Effector memory CD4-positive, alpha-beta T cell (primary cell): Measurements from ENCODE around the gene FCRL6.

ENCODE experiments used
- DNase-seq, 3 donors: peaks; one replicate each; pipeline ENCODE4 v3.0.0-alpha.2; 2020
- H3K27ac ChIP-seq: 2 replicates; pipeline ENCODE4 v1.7.0; 2013; ENCODE audit warnings: mild to moderate bottlenecking, low read length, moderate library complexity; ENCODE audit not compliant: insufficient read depth, poor library complexity, severe bottlenecking
- H3K27me3 ChIP-seq: replicated peaks from 2 replicates; pipeline ENCODE4 v1.7.0; 2013; ENCODE audit warnings: mild to moderate bottlenecking, low read length; ENCODE audit not compliant: insufficient read depth, control insufficient read depth, poor library complexity, severe bottlenecking
- H3K36me3 ChIP-seq: 2 replicates; pipeline ENCODE4 v1.7.0; 2013; ENCODE audit warnings: mild to moderate bottlenecking, low read length, moderate library complexity; ENCODE audit not compliant: control insufficient read depth, insufficient read depth
- H3K4me1 ChIP-seq: 2 replicates; pipeline ENCODE4 v1.7.0; 2013; ENCODE audit warnings: low read length, mild to moderate bottlenecking; ENCODE audit not compliant: control insufficient read depth, insufficient read depth, poor library complexity, severe bottlenecking
- H3K4me3 ChIP-seq: 2 replicates; pipeline ENCODE4 v1.7.0; 2013; ENCODE audit warnings: low read length, low read depth, mild to moderate bottlenecking; ENCODE audit not compliant: insufficient read depth, poor library complexity, severe bottlenecking
- H3K9me3 ChIP-seq: 2 replicates; pipeline ENCODE4 v1.7.0; 2013; ENCODE audit warnings: mild to moderate bottlenecking, low read length, moderate library complexity; ENCODE audit not compliant: control insufficient read depth

The FCRL6 gene

GRCh38 chr1:159825564-159825963 lies 23.4 kb downstream of the FCRL6 start:
- H3K36me3 ChIP-seq, result no peaks in the 10 kb centered on the region
- H3K4me3 ChIP-seq, result no peak overlapping the region
- no peak overlapping the region for H3K27ac ChIP-seq
- no peak for DNase-seq
- H3K4me1 ChIP-seq, result peaks cover 12% of the 10 kb centered on the region
- no peaks in the 10 kb centered on the region for H3K27me3 ChIP-seq
- no peaks in the 10 kb centered on the region for H3K9me3 ChIP-seq

DNA sequence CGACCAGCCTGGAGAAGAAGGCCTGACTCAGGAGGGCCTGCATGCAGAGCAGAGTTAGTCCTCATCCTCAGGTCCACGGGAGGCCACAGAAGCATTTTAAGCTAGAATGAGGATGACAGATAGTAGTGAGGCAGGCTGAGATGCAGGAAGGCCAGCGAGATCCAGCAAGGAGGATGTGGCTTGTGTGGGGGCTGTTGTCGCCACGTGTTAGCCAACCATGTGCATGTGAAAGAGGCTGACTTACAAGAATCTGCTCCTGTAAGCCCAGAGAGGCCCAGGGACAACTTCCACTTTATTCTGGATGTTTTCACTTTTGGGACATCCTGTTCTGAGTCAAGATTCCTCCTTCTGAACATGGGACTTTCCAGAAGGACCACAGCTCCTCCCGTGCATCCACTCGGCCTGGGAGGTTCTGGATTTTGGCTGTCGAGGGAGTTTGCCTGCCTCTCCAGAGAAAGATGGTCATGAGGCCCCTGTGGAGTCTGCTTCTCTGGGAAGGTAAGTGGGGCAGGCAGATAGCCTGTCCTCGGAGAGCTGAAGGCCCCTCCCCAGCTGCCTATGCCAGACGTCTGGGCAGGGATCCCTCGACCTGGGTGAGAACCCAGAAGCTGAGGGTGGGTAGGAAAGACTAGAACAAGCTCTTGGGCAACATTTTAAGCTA lies 24.4 kb downstream of the FCRL6 start, which contains the start of gene SLAMF8:
SLAMF8 (plus strand) TSS at position 433 of the 661 bp plus-strand sequence; CDS start at position 459, 26 bp downstream.
- H3K27ac ChIP-seq, result no peak within 1 kb of the TSS
- H3K4me1 ChIP-seq, result peaks cover 12% of the 10 kb centered on the region
- no peak within 1 kb of the TSS for H3K4me3 ChIP-seq

DNA sequence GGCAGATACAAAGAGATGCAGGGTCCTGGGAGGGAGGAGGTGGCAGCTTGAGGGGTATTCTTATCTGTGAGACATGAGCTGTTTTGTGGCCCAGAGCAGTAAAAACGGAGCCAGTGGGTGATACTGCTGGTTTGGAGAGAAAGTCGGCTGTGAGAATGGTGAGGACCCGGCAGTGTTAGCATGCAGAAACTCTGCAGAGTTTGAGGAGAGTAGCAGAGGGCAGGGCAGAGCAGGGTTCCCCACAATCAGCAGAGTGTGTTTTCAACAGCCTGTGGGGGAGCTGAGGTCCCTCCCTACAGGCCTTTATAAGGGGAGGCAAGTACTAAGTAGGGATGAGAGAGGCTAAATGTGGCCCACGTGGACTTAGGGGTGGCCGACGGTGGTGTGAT lies 24.9 kb downstream of the FCRL6 start:
- no peak for DNase-seq
- Histone ChIP-seq H3K36me3 (no peaks in the 10 kb centered on the region), H3K27ac (no peak overlapping the region), H3K4me3 (no peak overlapping the region), H3K27me3 (no peaks in the 10 kb centered on the region), H3K9me3 (no peaks in the 10 kb centered on the region), H3K4me1 (peaks cover 12% of the 10 kb centered on the region)

More for the DNA sequence above, 24.4 kb downstream of the FCRL6 start, which contains the start of gene SLAMF8:
- peak in 2 of 3 donors; percentile 10 to 22 for DNase-seq
- no peaks in the 10 kb centered on the region for H3K9me3 ChIP-seq
- H3K36me3 ChIP-seq, result no peaks in the 10 kb centered on the region
- H3K27me3 ChIP-seq, result no peaks in the 10 kb centered on the region

DNA sequence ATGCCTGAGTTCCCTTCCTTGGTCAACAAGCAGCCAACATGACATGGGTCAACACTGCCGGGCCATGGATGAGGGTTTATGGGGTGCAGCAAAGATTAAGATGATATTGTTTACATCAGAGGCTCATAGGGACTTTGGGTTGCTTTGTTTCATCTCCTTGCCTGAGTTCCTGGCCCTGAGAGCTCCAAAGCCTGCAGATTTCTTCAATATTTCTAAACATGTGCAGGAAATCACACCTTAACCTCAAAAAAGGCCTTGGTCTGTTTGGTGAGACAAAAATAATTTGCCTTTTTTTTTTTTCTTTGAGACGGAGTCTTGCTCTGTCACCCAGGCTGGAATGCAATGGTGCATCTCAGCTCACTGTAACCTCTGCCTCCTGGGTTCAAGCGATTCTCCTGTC lies 25.4 kb downstream of the FCRL6 start:
- peaks cover 12% of the 10 kb centered on the region for H3K4me1 ChIP-seq
- H3K27me3 ChIP-seq, result no peaks in the 10 kb centered on the region
- H3K4me3 ChIP-seq, result no peak overlapping the region
- no peak for DNase-seq
- H3K27ac ChIP-seq, result no peak overlapping the region
- no peaks in the 10 kb centered on the region for H3K36me3 ChIP-seq
- H3K9me3 ChIP-seq, result no peaks in the 10 kb centered on the region

GRCh38 chr1:159828176-159828575 lies 26.0 kb downstream of the FCRL6 start:
- no peaks in the 10 kb centered on the region for H3K27me3 ChIP-seq
- H3K4me3 ChIP-seq, result no peak overlapping the region
- no peaks in the 10 kb centered on the region for H3K36me3 ChIP-seq
- H3K4me1 ChIP-seq, result peaks cover 12% of the 10 kb centered on the region
- no peaks in the 10 kb centered on the region for H3K9me3 ChIP-seq
- no peak for DNase-seq
- H3K27ac ChIP-seq, result no peak overlapping the region

DNA sequence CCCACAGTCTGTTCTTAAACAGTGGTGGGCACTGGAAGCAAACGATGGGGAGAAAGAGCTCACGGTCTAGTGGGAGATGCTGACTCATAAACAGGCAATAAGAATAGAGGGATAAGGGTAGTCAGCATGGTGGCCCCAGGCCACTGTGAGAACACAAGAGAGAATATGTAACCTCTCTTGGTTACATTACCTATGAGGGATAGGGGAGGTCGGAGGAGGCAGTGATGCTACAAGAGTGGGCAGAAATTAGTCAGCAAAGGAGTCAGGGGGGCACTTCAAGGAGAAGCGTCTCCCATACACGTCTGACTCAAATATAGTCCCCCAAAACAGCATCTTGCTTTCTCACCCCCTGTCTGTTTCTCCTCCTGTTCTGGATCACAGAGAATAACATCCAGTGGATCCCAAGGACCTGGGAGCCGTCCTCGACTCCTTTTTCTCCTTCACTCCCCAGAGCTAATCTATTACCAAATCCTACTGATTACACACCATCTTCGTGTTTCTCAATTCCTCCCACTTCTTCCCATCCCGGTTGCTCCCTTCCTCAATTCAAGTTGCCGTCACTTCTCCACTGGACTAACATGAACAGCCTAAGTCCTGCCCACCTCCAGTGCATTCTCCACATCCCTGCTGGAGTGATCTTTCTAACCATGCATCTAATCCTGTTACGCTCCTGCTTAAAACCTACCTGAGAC lies 26.6 kb downstream of the FCRL6 start:
- peaks cover 12% of the 10 kb centered on the region for H3K4me1 ChIP-seq
- no peaks in the 10 kb centered on the region for H3K9me3 ChIP-seq
- H3K4me3 ChIP-seq, result no peak overlapping the region
- no peaks in the 10 kb centered on the region for H3K36me3 ChIP-seq
- no peak for DNase-seq
- H3K27ac ChIP-seq, result no peak overlapping the region
- H3K27me3 ChIP-seq, result no peaks in the 10 kb centered on the region

DNA sequence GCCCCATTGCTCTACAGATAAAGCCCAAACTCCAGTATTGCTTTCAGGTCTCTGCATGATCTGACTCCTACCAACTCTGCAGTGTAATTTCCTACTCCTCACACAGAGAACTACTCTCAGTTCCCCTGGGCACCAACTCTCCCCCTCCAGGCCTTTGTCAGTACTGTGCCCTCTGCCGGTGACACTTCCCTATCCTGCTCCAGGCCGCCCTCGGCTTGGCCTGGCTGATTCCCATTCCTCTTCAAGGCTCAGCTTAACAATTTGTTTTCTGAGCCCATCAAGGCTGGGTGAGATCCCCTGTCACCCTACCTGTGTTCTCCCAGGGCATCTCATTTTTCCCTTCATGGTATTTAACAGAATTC lies 27.1 kb downstream of the FCRL6 start:
- peaks cover 12% of the 10 kb centered on the region for H3K4me1 ChIP-seq
- no peaks in the 10 kb centered on the region for H3K36me3 ChIP-seq
- DNase-seq, result no peak
- H3K9me3 ChIP-seq, result no peaks in the 10 kb centered on the region
- H3K4me3 ChIP-seq, result no peak overlapping the region
- H3K27me3 ChIP-seq, result no peaks in the 10 kb centered on the region
- H3K27ac ChIP-seq, result no peak overlapping the region

DNA sequence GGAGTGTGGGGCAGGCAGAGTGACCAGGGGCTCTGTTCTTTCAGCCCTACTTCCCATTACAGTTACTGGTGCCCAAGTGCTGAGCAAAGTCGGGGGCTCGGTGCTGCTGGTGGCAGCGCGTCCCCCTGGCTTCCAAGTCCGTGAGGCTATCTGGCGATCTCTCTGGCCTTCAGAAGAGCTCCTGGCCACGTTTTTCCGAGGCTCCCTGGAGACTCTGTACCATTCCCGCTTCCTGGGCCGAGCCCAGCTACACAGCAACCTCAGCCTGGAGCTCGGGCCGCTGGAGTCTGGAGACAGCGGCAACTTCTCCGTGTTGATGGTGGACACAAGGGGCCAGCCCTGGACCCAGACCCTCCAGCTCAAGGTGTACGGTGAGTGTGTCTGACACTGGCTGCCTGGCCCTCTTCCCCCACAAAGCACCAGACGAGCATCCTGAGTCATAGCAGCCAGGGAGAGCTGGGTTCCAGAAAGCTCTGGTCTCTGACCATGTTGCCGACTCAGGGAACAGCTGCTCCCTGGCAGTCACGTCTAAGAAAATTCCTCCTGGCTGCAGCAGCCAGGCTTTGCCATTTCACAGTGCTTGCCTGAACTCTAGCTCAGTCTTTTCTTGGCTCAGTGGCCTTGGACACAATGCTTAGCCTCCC lies 27.8 kb downstream of the FCRL6 start:
- H3K4me1 ChIP-seq, result peaks cover 12% of the 10 kb centered on the region
- DNase-seq, result no peak
- no peak overlapping the region for H3K27ac ChIP-seq
- no peaks in the 10 kb centered on the region for H3K27me3 ChIP-seq
- no peaks in the 10 kb centered on the region for H3K9me3 ChIP-seq
- no peak overlapping the region for H3K4me3 ChIP-seq
- H3K36me3 ChIP-seq, result no peaks in the 10 kb centered on the region

DNA sequence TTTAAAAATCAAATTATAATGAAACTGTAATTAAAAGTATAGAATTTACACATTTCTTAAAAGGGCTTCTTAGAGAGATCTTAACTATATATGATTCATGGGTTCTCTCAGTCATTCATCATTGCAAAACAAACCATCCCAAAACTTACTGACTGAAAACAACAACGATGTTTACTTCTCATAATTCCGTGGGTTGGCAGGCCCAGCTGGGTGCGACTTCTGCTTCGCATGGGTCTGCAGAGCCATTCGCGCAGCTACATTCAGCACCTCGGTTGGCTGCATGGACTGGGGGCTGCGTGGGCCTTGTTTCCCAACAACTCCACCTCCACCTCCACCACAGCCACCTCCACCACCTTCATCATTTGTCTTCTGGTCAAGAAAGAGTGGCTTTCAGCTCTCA lies 28.6 kb downstream of the FCRL6 start:
- no peak for DNase-seq
- Histone ChIP-seq H3K4me1 (peaks cover 12% of the 10 kb centered on the region), H3K4me3 (no peak overlapping the region), H3K27ac (no peak overlapping the region), H3K27me3 (no peaks in the 10 kb centered on the region), H3K36me3 (no peaks in the 10 kb centered on the region), H3K9me3 (no peaks in the 10 kb centered on the region)
